Measurements from ENCODE around the gene UCN3.
"Not testable (repeated sequence)": the region's sequence is repeated elsewhere in the genome, so short reads cannot be mapped to it uniquely, and the experiment has no call there.

The UCN3 gene

GRCh38 chr10:5410787-5411186 is 46.0 kb downstream of the UCN3 start:
- not testable (repeated sequence) for DNase-seq (ENCODE audit: low read depth)

GRCh38 chr10:5411941-5412276 is 47.1 kb downstream of the UCN3 start:
- no peak for DNase-seq (ENCODE audit: low read depth)

- DNase-seq (ENCODE audit: low read depth) = peak; percentile 73
These were observed 47.6 kb downstream of the UCN3 start, which contains the start of gene NET1 for GRCh38 chr10:5412277-5412941. NET1 (plus strand) TSS chr10:5412557; CDS start chr10:5412693, 136 bp downstream.

GRCh38 chr10:5413012-5413938 is 48.5 kb downstream of the UCN3 start:
- no peak for DNase-seq (ENCODE audit: low read depth)

- DNase-seq (ENCODE audit: low read depth) = no peak
These were observed 52.2 kb downstream of the UCN3 start for GRCh38 chr10:5416981-5417380.

- no peak for DNase-seq (ENCODE audit: low read depth)
These were observed 53.8 kb downstream of the UCN3 start for GRCh38 chr10:5418584-5418983.

- no peak for DNase-seq (ENCODE audit: low read depth)
These were observed 54.8 kb downstream of the UCN3 start for GRCh38 chr10:5419466-5420094.

GRCh38 chr10:5423771-5424170 is 59.0 kb downstream of the UCN3 start:
- no peak for DNase-seq (ENCODE audit: low read depth)
